Progenitor cell of endocrine pancreas (in vitro differentiated cells): Measurements from ENCODE around the gene TMEM9. TPM values are rescaled to one million over a fixed set of nuclear protein-coding genes. Genes with fewer than 3 reads are reported as not detected.

ENCODE experiments used
- DNase-seq: peaks from one replicate; pipeline ENCODE4 v3.0.0; 2021; ENCODE audit warnings: low spot score; ENCODE audit not compliant: unreplicated experiment
- H3K27ac Mint-ChIP-seq: 2 replicates; pipeline ENCODE4 v1.8.0; 2021; ENCODE audit warnings: mild to moderate bottlenecking, moderate library complexity, mixed read lengths
- H3K27me3 Mint-ChIP-seq: 2 replicates; pipeline ENCODE4 v1.8.0; 2021; ENCODE audit warnings: mixed read lengths
- H3K36me3 Mint-ChIP-seq: 2 replicates; pipeline ENCODE4 v1.8.0; 2022; ENCODE audit warnings: mixed read lengths; ENCODE audit not compliant: insufficient read depth
- H3K4me1 Mint-ChIP-seq: 2 replicates; pipeline ENCODE4 v1.8.0; 2021; ENCODE audit warnings: low read depth, mixed read lengths
- H3K4me3 Mint-ChIP-seq: 2 replicates; pipeline ENCODE4 v1.8.0; 2021; ENCODE audit warnings: low read depth, mild to moderate bottlenecking, moderate library complexity, mixed read lengths
- H3K9me3 Mint-ChIP-seq: 2 replicates; pipeline ENCODE4 v1.8.0; 2021; ENCODE audit warnings: low read depth, mixed read lengths
- total RNA-seq: library from RNA; stranded (reverse); gene quantifications from 2 replicates; pipeline ENCODE4 v1.2.1, GENCODE V29; 2021
- TF ChIP-seq, protein P1 (sequence below): fragments of 200-600 bp; sonication (generic); IDR thresholded peaks from one replicate; pipeline ENCODE4 v1.5.0; 2021; ENCODE audit warnings: antibody characterized with exemption, mild to moderate bottlenecking; ENCODE audit not compliant: unreplicated experiment

Gene TMEM9
- total RNA-seq, 1 donor from 2014 or later: 146 TPM

DNA sequence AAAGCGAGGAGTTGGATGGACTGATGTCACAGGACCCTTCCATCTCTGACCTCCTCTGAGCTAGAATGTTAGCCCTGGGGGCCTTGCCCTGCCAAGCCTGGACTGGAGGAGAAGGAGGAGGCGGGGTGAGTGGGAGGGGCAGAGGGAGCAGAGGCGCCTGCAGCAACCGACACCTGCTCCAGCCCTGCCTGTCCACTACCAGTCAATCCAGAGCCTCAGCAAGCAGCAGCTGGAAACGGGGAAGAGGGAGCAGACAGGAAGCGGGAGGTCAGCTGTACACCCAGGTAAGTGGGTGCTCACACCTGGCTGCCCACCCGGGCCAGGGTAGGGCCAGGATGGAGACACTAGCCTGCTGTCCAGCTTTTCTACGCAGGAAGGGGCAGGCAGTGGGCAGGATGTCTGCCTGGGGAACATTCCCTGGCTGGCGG is 36.4 kb upstream of the TMEM9 start, which contains the start of gene IGFN1:
Gene IGFN1 (plus strand): TSS at position 201 of the 428 bp plus-strand sequence. CDS start 2,470 bp downstream, outside the sequence.
- TF ChIP-seq, protein P1, sequence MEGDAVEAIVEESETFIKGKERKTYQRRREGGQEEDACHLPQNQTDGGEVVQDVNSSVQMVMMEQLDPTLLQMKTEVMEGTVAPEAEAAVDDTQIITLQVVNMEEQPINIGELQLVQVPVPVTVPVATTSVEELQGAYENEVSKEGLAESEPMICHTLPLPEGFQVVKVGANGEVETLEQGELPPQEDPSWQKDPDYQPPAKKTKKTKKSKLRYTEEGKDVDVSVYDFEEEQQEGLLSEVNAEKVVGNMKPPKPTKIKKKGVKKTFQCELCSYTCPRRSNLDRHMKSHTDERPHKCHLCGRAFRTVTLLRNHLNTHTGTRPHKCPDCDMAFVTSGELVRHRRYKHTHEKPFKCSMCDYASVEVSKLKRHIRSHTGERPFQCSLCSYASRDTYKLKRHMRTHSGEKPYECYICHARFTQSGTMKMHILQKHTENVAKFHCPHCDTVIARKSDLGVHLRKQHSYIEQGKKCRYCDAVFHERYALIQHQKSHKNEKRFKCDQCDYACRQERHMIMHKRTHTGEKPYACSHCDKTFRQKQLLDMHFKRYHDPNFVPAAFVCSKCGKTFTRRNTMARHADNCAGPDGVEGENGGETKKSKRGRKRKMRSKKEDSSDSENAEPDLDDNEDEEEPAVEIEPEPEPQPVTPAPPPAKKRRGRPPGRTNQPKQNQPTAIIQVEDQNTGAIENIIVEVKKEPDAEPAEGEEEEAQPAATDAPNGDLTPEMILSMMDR: no peak
- H3K4me1 Mint-ChIP-seq: peaks cover 7% of the 10 kb centered on the region
- peak within 1 kb of the TSS; percentile 51 for H3K27ac Mint-ChIP-seq
- H3K36me3 Mint-ChIP-seq: no peaks in the 10 kb centered on the region
- no peak for DNase-seq
- peaks cover 19% of the 10 kb centered on the region for H3K27me3 Mint-ChIP-seq
- no peak within 1 kb of the TSS for H3K4me3 Mint-ChIP-seq
- no peaks in the 10 kb centered on the region for H3K9me3 Mint-ChIP-seq

DNA sequence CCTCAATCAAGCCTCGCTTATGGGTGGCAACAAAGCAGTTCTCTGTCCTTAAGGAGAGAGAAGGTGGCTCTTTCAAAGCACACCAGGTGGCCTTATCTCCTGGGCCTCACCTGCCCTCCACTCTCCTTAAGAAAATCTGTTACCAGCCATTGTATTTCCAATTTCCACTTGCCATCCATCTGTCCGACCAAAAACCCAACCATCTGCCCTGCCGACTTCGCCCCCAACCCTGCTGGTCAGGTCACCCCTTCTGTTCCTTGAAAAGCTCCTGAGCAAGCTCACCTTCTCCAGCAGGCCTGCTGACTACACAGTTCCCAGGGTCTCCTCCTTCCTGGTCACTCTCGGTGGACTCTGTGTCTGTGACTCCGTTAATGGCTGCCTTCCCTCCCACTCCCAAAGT is 35.7 kb upstream of the TMEM9 start:
- Mint-ChIP-seq H3K4me1 (peaks cover 7% of the 10 kb centered on the region), H3K9me3 (no peaks in the 10 kb centered on the region), H3K36me3 (no peaks in the 10 kb centered on the region), H3K4me3 (no peak overlapping the region), H3K27me3 (peaks cover 19% of the 10 kb centered on the region), H3K27ac (no peak overlapping the region)
- TF ChIP-seq, protein P1: no peak
- no peak for DNase-seq

DNA sequence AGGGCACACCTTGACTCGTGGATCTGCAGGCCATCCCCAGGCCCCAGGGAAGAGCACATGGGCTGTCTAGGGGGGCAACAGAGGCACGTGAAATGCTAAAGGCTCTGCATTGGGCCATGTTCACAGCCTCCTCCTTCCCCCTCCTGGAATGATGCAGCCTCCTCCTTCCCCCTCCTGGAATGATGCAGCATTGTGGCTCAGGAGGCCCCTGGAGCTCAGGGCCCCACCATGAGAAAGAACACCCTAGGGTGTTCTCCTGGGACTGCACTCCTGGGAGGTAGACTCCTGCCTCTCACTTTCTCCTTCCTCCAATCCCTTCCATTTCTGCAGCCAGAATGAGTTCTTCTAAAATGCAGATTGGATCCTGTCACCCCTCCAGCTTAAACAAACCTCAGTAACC is 34.8 kb upstream of the TMEM9 start:
- Mint-ChIP-seq H3K36me3 (no peaks in the 10 kb centered on the region), H3K27ac (no peak overlapping the region), H3K4me1 (peaks cover 10% of the 10 kb centered on the region), H3K9me3 (no peaks in the 10 kb centered on the region), H3K27me3 (peaks cover 23% of the 10 kb centered on the region), H3K4me3 (no peak overlapping the region)
- DNase-seq: no peak
- TF ChIP-seq, protein P1: no peak

DNA sequence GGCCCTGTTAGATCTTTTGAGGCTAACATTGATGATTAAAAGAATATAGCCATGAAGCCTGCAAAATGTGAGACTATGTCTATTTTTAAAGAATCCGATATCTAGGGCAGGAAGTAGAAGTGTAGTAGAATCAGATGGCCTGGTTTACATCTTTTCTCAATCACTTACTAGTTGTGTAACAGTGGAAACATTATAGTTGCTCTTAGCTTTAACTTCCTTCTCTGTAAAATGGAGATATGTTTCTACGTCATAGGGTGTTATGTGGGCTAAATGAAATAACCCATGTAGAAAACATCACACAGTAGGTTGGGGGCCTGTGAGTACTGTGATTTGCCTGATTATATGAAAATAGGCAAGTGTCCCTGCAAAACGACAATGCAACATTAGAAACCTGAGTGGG is 31.9 kb upstream of the TMEM9 start:
- Mint-ChIP-seq H3K36me3 (no peaks in the 10 kb centered on the region), H3K4me3 (no peak overlapping the region), H3K27ac (no peak overlapping the region), H3K9me3 (no peaks in the 10 kb centered on the region), H3K27me3 (peaks cover 25% of the 10 kb centered on the region), H3K4me1 (peaks cover 10% of the 10 kb centered on the region)
- no peak for DNase-seq
- TF ChIP-seq, protein P1: no peak

DNA sequence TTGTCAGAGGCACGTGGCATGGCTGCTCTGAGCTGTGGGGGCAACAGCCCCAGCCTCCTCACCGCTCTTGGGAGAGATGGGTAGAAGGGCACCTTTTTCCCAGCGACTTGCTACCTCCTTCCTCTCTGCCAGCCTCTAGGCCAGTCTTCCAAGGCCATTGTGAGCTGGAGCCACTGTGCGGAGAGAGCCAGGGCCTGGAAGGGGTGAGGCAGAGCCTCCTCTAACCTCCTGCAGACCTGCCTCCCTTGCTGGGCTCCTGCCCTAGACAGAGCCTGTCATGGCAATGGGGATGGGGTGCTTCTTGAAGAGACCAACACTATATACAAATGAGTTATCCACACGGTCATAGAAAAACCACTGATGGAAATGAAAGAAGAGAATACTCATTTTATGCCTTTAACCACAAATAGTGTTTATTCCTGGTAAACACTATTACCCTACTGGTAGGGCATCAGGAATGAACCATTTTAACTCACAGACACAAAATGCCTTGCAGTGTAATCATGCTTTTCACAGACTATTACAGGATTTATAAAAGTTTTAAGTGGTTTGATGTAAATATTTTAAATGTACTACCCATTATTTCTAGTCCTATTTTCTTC is 31.4 kb upstream of the TMEM9 start:
- H3K36me3 Mint-ChIP-seq: no peaks in the 10 kb centered on the region
- no peaks in the 10 kb centered on the region for H3K9me3 Mint-ChIP-seq
- no peak for DNase-seq
- peaks cover 10% of the 10 kb centered on the region for H3K4me1 Mint-ChIP-seq
- no peak overlapping the region for H3K27ac Mint-ChIP-seq
- H3K27me3 Mint-ChIP-seq: peaks cover 27% of the 10 kb centered on the region
- H3K4me3 Mint-ChIP-seq: no peak overlapping the region
- TF ChIP-seq, protein P1: no peak
